OCI-LY7 (cell line): ENCODE results near the gene ZNF565.

Experiments used
- EZH2phosphoT487 ChIP-seq: fragments of 200-600 bp; sonication (generic); IDR thresholded peaks from 2 replicates; pipeline ENCODE4 v1.6.1; 2018; ENCODE audit warnings: low read depth, borderline replicate concordance, mild to moderate bottlenecking, mixed run types, antibody characterized with exemption, low read length, moderate library complexity, mixed read lengths
- TF ChIP-seq, protein P1 (sequence below): fragments of 200-600 bp; sonication (generic); conservative IDR thresholded peaks from 2 replicates; pipeline ENCODE4 v1.5.1; 2014; ENCODE audit warnings: mild to moderate bottlenecking, antibody characterized with exemption, low read length, moderate library complexity, mixed read lengths

DNA sequence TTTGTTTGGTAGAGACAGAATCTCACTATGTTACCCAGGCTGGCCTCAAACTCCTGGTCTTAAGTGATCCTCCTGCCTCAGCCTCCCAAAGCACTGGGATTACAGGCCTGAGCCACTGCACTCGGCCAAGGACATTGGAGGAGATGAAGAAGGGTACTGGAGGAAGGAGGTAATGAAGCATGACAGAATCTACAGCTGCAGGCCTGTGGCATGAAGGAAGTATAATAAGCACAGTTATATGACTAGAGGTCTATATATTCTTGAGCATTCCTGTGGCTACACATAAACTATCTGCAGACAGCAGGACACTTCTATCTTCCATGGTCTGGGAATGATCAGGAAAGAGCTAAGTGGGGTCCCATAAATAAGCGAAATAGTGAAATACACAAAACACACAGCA lies 18.2 kb downstream of the ZNF565 start:
- TF ChIP-seq, protein P1, sequence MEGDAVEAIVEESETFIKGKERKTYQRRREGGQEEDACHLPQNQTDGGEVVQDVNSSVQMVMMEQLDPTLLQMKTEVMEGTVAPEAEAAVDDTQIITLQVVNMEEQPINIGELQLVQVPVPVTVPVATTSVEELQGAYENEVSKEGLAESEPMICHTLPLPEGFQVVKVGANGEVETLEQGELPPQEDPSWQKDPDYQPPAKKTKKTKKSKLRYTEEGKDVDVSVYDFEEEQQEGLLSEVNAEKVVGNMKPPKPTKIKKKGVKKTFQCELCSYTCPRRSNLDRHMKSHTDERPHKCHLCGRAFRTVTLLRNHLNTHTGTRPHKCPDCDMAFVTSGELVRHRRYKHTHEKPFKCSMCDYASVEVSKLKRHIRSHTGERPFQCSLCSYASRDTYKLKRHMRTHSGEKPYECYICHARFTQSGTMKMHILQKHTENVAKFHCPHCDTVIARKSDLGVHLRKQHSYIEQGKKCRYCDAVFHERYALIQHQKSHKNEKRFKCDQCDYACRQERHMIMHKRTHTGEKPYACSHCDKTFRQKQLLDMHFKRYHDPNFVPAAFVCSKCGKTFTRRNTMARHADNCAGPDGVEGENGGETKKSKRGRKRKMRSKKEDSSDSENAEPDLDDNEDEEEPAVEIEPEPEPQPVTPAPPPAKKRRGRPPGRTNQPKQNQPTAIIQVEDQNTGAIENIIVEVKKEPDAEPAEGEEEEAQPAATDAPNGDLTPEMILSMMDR = no peak
- no peak for TF ChIP-seq EZH2phosphoT487
